ENCODE measurements around the gene PER2. TPM values are rescaled to one million over a fixed set of nuclear protein-coding genes. Genes with fewer than 3 reads are reported as not detected.
"Not testable (repeated sequence)": the region's sequence is repeated elsewhere in the genome, so short reads cannot be mapped to it uniquely, and the experiment has no call there.

Gene PER2, protein sequence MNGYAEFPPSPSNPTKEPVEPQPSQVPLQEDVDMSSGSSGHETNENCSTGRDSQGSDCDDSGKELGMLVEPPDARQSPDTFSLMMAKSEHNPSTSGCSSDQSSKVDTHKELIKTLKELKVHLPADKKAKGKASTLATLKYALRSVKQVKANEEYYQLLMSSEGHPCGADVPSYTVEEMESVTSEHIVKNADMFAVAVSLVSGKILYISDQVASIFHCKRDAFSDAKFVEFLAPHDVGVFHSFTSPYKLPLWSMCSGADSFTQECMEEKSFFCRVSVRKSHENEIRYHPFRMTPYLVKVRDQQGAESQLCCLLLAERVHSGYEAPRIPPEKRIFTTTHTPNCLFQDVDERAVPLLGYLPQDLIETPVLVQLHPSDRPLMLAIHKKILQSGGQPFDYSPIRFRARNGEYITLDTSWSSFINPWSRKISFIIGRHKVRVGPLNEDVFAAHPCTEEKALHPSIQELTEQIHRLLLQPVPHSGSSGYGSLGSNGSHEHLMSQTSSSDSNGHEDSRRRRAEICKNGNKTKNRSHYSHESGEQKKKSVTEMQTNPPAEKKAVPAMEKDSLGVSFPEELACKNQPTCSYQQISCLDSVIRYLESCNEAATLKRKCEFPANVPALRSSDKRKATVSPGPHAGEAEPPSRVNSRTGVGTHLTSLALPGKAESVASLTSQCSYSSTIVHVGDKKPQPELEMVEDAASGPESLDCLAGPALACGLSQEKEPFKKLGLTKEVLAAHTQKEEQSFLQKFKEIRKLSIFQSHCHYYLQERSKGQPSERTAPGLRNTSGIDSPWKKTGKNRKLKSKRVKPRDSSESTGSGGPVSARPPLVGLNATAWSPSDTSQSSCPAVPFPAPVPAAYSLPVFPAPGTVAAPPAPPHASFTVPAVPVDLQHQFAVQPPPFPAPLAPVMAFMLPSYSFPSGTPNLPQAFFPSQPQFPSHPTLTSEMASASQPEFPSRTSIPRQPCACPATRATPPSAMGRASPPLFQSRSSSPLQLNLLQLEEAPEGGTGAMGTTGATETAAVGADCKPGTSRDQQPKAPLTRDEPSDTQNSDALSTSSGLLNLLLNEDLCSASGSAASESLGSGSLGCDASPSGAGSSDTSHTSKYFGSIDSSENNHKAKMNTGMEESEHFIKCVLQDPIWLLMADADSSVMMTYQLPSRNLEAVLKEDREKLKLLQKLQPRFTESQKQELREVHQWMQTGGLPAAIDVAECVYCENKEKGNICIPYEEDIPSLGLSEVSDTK (N-terminal part only)
- 1 to 10 TPM; 5.2 to 9.4 TPM for total RNA-seq

DNA sequence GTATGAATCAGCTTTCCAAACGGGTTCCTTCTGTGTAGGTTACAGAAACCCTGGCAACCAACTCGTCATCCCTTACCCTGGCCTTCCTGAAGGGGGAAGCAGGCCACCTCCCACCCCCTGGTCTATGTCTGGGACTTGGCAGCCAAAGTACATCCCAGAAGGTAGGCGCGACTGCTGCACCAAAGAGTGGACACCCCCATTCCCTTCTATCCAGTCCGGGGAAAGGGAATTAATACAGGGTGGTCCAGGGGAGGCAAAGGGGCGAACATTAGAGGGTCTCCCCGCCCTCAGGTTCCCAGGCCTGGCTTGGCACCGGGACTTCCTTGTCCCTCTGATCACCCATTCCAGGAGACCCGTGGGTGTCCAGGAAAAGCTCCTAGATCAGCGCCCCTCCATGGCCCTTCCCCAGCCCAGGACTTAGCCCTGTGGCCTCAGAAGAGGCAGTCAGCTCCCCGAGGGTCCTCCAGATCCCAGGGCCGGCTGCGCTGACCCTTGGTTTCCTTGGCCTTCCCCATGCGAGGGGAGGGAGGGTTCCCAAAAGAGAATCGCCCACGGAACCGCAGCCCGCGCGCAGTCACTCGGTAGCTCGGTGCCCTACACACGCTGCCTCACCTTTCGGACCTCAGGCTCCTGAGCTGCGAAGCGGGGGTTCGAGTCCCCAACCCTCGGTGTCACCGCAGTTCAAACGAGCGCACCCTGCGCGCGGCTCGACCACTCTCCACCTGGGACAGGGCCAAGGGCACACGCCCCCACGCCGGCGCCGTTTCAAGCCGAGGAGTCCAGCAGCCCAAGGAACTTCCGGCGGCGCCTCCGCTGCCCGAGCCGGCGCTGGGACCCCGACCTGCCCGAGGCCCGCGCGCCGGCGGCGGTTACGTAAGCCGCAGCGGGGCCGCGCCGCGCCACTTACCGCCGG, at the start of gene PER2:
PER2 (minus strand) TSS at position 874 of the 913 bp plus-strand sequence. CDS start 10,674 bp downstream, outside the sequence.
- H3K36me3 ChIP-seq: no peaks in the 10 kb centered on the region
- no peaks in the 10 kb centered on the region for H3K27me3 ChIP-seq
- TF ChIP-seq, protein P1, sequence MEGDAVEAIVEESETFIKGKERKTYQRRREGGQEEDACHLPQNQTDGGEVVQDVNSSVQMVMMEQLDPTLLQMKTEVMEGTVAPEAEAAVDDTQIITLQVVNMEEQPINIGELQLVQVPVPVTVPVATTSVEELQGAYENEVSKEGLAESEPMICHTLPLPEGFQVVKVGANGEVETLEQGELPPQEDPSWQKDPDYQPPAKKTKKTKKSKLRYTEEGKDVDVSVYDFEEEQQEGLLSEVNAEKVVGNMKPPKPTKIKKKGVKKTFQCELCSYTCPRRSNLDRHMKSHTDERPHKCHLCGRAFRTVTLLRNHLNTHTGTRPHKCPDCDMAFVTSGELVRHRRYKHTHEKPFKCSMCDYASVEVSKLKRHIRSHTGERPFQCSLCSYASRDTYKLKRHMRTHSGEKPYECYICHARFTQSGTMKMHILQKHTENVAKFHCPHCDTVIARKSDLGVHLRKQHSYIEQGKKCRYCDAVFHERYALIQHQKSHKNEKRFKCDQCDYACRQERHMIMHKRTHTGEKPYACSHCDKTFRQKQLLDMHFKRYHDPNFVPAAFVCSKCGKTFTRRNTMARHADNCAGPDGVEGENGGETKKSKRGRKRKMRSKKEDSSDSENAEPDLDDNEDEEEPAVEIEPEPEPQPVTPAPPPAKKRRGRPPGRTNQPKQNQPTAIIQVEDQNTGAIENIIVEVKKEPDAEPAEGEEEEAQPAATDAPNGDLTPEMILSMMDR (IDR thresholded peaks at IDR 0.05): no peak
- H3K9me3 ChIP-seq: no peaks in the 10 kb centered on the region
- peaks cover 0 to 64% of the 10 kb centered on the region in 2 donors for H3K4me1 ChIP-seq
- H3K27ac ChIP-seq: peak within 1 kb of the TSS; percentile 88 to 93
- H3K4me3 ChIP-seq: peak within 1 kb of the TSS; percentile 75 to 84
- peak; percentile 83 for DNase-seq (ENCODE audit: low spot score)

DNA sequence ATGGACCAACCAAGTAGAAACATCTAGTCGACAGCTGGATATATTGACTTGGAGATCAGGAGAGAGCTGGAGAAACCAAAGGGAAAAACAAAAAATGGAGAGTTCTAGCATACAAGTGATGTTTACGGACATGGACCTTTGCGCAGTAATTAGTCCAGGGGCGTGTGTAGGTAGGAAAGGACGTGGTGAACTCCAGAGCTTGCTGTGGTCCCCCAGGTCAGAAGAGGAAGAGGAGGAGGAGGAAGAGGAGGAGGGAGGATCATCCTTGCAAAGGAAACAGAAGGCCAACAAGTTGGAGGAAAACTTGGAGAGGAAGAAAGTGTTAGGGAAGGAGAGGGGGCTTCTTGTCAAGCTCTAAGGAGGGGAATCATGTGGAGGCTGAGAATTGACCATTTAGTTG, 49.4 kb upstream of the PER2 start:
- Histone ChIP-seq H3K36me3 (peaks cover 13% of the 10 kb centered on the region), H3K27ac (no peak overlapping the region), H3K4me1 (peaks cover 0 to 5% of the 10 kb centered on the region in 2 donors), H3K27me3 (no peaks in the 10 kb centered on the region), H3K4me3 (no peak overlapping the region), H3K9me3 (no peaks in the 10 kb centered on the region)
- DNase-seq (ENCODE audit: low spot score): no peak
- TF ChIP-seq, protein P1 (IDR thresholded peaks at IDR 0.05): no peak

DNA sequence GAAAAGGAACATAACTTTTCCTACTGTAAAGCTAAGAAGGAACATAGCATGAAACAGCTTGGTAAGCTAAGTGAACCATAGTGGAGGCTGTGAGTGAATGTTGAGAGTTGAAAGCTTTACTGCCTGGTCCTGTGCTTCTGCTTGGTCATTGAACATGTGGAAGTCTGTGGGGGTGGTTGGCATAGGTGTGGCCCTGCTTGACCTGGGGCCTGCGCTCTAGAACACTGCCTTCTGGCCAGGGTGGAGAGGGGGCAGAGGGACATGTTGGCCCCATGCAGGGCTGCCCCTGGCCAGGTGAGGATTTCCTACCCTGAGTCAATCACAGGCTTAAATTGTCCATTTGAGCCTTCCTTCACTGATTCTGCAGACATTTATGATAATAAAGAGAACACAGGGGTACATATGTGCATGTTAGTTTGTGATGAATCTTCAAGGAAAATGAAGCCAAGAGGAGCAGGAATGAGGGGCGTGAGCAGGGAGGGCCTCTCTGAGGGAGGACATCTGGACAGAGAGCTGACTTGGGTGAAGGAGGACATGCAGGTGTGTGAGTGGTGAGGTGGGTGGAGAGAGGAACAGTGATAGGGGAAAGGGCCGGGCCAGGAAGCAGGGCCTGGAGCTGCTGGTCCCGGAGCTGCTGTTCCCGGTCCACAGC, 48.5 kb upstream of the PER2 start:
- TF ChIP-seq, protein P1 (IDR thresholded peaks at IDR 0.05): no peak
- no peak overlapping the region for H3K27ac ChIP-seq

DNA sequence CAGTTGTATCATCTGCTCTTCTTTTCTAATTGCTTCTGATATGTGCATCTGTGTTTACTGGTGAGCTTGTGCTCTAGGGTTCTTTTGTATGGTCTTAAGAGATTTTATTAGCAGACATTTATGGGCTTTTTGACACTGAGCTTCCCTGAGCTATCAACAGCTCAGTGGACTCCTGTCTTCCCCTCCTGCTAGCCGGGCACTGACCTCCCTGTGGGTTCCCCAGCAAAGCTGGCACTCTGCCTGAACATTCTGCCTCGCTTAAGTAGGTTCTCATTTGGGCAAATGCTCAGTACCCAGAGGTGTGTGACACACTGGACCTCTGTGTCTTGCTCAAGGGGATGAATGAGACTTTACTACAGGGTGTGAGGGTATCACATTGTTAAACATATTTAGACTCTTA, 47.7 kb upstream of the PER2 start:
- H3K36me3 ChIP-seq: peaks cover 13% of the 10 kb centered on the region
- no peak overlapping the region for H3K27ac ChIP-seq
- no peaks in the 10 kb centered on the region for H3K27me3 ChIP-seq
- DNase-seq (ENCODE audit: low spot score): no peak
- no peaks in the 10 kb centered on the region for H3K9me3 ChIP-seq
- TF ChIP-seq, protein P1 (IDR thresholded peaks at IDR 0.05): no peak
- no peak overlapping the region for H3K4me3 ChIP-seq
- H3K4me1 ChIP-seq: peaks cover 0 to 5% of the 10 kb centered on the region in 2 donors

More for the DNA sequence above, 48.5 kb upstream of the PER2 start:
- Histone ChIP-seq H3K27me3 (no peaks in the 10 kb centered on the region), H3K36me3 (peaks cover 13% of the 10 kb centered on the region), H3K4me3 (no peak overlapping the region), H3K9me3 (no peaks in the 10 kb centered on the region), H3K4me1 (peaks cover 0 to 5% of the 10 kb centered on the region in 2 donors)
- DNase-seq (ENCODE audit: low spot score): no peak

DNA sequence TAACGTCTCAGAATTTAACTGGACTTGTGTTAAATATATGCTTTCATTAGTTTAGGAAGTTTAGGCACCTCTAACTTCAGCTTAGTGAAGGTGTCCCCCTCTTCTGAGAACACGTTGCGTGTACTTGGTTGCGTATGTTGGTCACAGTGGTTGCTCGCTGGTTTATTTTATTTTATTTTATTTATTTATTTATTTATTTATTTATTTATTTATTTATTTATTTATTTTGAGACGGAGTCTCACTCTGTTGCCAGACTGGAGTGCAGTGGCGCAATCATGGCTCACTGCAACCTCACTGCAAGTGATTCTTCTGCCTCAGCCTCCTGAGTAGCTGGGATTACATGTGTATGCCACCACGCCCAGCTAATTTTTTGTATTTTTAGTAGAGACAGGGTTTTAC, 47.2 kb upstream of the PER2 start:
- not testable (repeated sequence) for H3K4me3 ChIP-seq; H3K9me3 ChIP-seq; H3K4me1 ChIP-seq; DNase-seq (ENCODE audit: low spot score); H3K27ac ChIP-seq; H3K27me3 ChIP-seq
- peaks cover 13% of the 10 kb centered on the region for H3K36me3 ChIP-seq

All from right atrium auricular region (tissue), 2 donors.